RWPE2 (cell line): ENCODE results near the gene PCDHGA4.
"Not testable (repeated sequence)": the region's sequence is repeated elsewhere in the genome, so short reads cannot be mapped to it uniquely, and the experiment has no call there.

Experiments used
- ATAC-seq: fragments of 200-7000 bp; cut with Tn5 transposase; 3 replicates; pipeline ENCODE4 v1.9.1; 2021; ENCODE audit warnings: low read depth
- DNase-seq: peaks from one replicate; pipeline ENCODE4 v3.0.0-alpha.2; 2020; ENCODE audit warnings: low spot score
- H3K27ac ChIP-seq: fragments of 450-650 bp; 2 replicates; pipeline ENCODE4 v1.5.1; 2017; ENCODE audit warnings: mild to moderate bottlenecking; ENCODE audit not compliant: poor library complexity, severe bottlenecking
- H3K27me3 ChIP-seq: fragments of 250-450 bp; sonication (Bioruptor Pico); 2 replicates; pipeline ENCODE4 v1.5.1; 2021; ENCODE audit warnings: mild to moderate bottlenecking, moderate library complexity; ENCODE audit not compliant: insufficient read depth, poor library complexity, severe bottlenecking
- H3K36me3 ChIP-seq: fragments of 250-450 bp; sonication (Bioruptor Pico); 2 replicates; pipeline ENCODE4 v1.5.1; 2020; ENCODE audit warnings: low read depth, mild to moderate bottlenecking, moderate library complexity
- H3K4me1 ChIP-seq: fragments of 250-450 bp; sonication (Bioruptor Pico); 2 replicates; pipeline ENCODE4 v1.5.1; 2021; ENCODE audit warnings: mild to moderate bottlenecking, moderate library complexity; ENCODE audit not compliant: insufficient read depth, poor library complexity, severe bottlenecking
- H3K4me3 ChIP-seq: fragments of 250-450 bp; sonication (Bioruptor Pico); 2 replicates; pipeline ENCODE4 v1.5.1; 2021; ENCODE audit warnings: mild to moderate bottlenecking, moderate library complexity; ENCODE audit not compliant: severe bottlenecking
- H3K9me3 ChIP-seq: fragments of 250-450 bp; sonication (Bioruptor Pico); 2 replicates; pipeline ENCODE4 v1.5.1; 2021; ENCODE audit warnings: mild to moderate bottlenecking, moderate library complexity; ENCODE audit not compliant: severe bottlenecking
- CTCF ChIP-seq: fragments of 450-650 bp; IDR thresholded peaks from one replicate; pipeline ENCODE4 v1.5.1; 2017; ENCODE audit warnings: mild to moderate bottlenecking, moderate library complexity; ENCODE audit not compliant: poor library complexity, severe bottlenecking

The PCDHGA4 gene

DNA sequence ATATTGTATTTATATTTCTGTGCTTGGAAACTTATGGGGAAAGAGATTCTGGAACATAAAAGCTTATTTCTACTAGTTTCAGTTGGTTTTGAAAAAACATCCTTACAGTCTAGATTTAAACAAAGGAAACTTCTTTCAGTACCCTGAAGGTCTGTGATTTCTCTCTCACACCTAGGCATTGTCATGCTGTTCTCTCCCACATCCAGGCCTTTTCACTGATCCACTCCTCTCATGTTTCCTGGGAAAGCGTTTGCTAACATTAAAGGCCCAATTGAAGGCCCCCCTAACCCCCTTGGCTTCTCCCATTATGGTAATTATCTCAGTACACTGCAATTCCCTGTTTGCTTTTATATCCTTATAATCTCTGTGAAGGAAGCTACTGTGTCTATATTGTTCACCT, 12.0 kb upstream of the PCDHGA4 start:
- no peak for TF ChIP-seq CTCF
- ATAC-seq = no peak
- peaks cover 7% of the 10 kb centered on the region for H3K9me3 ChIP-seq
- H3K27me3 ChIP-seq = peaks cover 83% of the 10 kb centered on the region
- no peaks in the 10 kb centered on the region for H3K36me3 ChIP-seq
- no peak overlapping the region for H3K27ac ChIP-seq
- H3K4me1 ChIP-seq = no peaks in the 10 kb centered on the region
- no peak for DNase-seq
- no peak overlapping the region for H3K4me3 ChIP-seq

GRCh38 chr5:141343242-141343952, 11.4 kb upstream of the PCDHGA4 start, which contains the start of gene PCDHGA3:
Gene PCDHGA3, plus strand, starts transcription at chr5:141343829. Its CDS starts 205 bp downstream, at chr5:141344034.
- DNase-seq = no peak
- Histone ChIP-seq H3K27me3 (peaks cover 80% of the 10 kb centered on the region), H3K9me3 (peaks cover 7% of the 10 kb centered on the region), H3K36me3 (no peaks in the 10 kb centered on the region), H3K4me3 (peak within 1 kb of the TSS; percentile 5), H3K27ac (no peak within 1 kb of the TSS), H3K4me1 (no peaks in the 10 kb centered on the region)
- peak; percentile 49 for TF ChIP-seq CTCF
- no peak for ATAC-seq

DNA sequence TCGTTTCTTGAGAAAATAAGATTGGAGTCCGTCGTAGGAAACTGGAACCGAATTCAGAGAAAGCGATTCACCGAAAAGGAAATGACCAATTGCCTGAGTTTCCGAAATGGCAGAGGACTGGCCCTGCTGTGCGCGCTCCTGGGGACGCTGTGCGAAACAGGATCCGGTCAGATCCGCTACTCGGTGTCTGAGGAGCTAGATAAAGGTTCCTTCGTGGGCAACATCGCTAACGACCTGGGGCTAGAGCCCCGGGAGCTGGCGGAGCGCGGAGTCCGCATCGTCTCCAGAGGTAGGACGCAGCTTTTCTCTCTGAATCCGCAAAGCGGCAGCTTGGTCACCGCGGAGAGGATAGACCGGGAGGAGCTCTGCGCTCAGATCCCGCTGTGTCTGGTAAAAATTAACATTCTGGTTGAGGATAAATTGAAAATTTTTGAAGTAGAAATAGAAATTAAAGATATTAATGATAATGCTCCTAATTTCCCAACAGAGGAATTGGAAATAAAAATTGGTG, 10.8 kb upstream of the PCDHGA4 start:
- Histone ChIP-seq H3K9me3 (peaks cover 7% of the 10 kb centered on the region), H3K4me3 (peak overlapping the region; percentile 5), H3K27ac (no peak overlapping the region), H3K27me3 (peaks cover 80% of the 10 kb centered on the region), H3K36me3 (no peaks in the 10 kb centered on the region), H3K4me1 (no peaks in the 10 kb centered on the region)
- no peak for ATAC-seq
- TF ChIP-seq CTCF = peak; percentile 31
- DNase-seq = no peak

GRCh38 chr5:141345327-141345726, 9.5 kb upstream of the PCDHGA4 start:
- Histone ChIP-seq H3K27me3 (peaks cover 80% of the 10 kb centered on the region), H3K36me3 (no peaks in the 10 kb centered on the region), H3K9me3 (no peaks in the 10 kb centered on the region), H3K27ac (no peak overlapping the region), H3K4me1 (no peaks in the 10 kb centered on the region), H3K4me3 (no peak overlapping the region)
- DNase-seq = no peak
- no peak for ATAC-seq
- TF ChIP-seq CTCF = no peak

DNA sequence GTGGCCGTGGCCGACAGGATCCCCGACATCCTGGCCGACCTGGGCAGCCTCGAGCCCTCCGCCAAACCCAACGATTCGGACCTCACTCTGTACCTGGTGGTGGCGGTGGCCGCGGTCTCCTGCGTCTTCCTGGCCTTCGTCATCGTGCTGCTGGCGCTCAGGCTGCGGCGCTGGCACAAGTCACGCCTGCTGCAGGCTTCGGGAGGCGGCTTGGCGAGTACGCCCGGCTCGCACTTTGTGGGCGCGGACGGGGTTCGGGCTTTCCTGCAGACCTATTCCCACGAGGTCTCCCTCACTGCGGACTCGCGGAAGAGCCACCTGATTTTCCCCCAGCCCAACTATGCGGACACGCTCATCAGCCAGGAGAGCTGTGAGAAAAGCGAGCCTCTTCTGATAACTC, 8.8 kb upstream of the PCDHGA4 start:
- not testable (repeated sequence) for ATAC-seq, H3K4me1 ChIP-seq, H3K27ac ChIP-seq, H3K36me3 ChIP-seq, H3K9me3 ChIP-seq, H3K4me3 ChIP-seq, DNase-seq
- H3K27me3 ChIP-seq = peaks cover 81% of the 10 kb centered on the region
